Breast epithelium (tissue), 3 donors: ENCODE data around the gene GLRA2.

Experiments
- CTCF ChIP-seq, 3 donors: fragments of 450-650 bp; IDR thresholded peaks; one replicate each; pipeline ENCODE4 v1.5.1; 2016 to 2017; ENCODE audit warnings: antibody characterized with exemption in 3 of 3, mild to moderate bottlenecking in 3 of 3, moderate library complexity in 3 of 3
- POLR2A ChIP-seq: fragments of 450-650 bp; IDR thresholded peaks from one replicate; pipeline ENCODE4 v1.6.1; 2016; ENCODE audit warnings: antibody characterized with exemption, mild to moderate bottlenecking, moderate library complexity

- TF ChIP-seq POLR2A: no peak
- no peak for TF ChIP-seq CTCF (IDR thresholded peaks at IDR 0.05)
Measured at GRCh38 chrX:14694611-14695010, 165.3 kb downstream of the GLRA2 start.
